ENCODE results near the gene DBNDD2.

The DBNDD2 gene, protein sequence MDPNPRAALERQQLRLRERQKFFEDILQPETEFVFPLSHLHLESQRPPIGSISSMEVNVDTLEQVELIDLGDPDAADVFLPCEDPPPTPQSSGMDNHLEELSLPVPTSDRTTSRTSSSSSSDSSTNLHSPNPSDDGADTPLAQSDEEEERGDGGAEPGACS

GRCh38 chr20:45407783-45408645 is at the start of gene DBNDD2:
TSS of gene DBNDD2 (plus strand) at chr20:45408289. CDS start at chr20:45408468, 179 bp downstream.
- H3K4me3 ChIP-seq (ENCODE audit: low read depth, low read length) = peak within 1 kb of the TSS; percentile 72
- H3K27me3 ChIP-seq (ENCODE audit: control insufficient read depth, insufficient read depth, low read length) = peaks cover 33% of the 10 kb centered on the region
- H3K27ac ChIP-seq (ENCODE audit: low read depth, low read length) = peak within 1 kb of the TSS; percentile 16
- H3K9ac ChIP-seq (ENCODE audit: low read depth, low read length) = peak within 1 kb of the TSS; percentile 76; the same call in 1 of the 2 replicates
- H3K4me1 ChIP-seq (ENCODE audit: control insufficient read depth, insufficient read depth, low read length) = peaks cover 10% of the 10 kb centered on the region
- H3K36me3 ChIP-seq (ENCODE audit: control insufficient read depth, insufficient read depth, low read length) = peaks cover 28% of the 10 kb centered on the region
- no peaks in the 10 kb centered on the region for H3K9me3 ChIP-seq (ENCODE audit: control insufficient read depth, insufficient read depth, low read length)

- no peaks in the 10 kb centered on the region for H3K27me3 ChIP-seq (ENCODE audit: control insufficient read depth, insufficient read depth, low read length)
- no peak overlapping the region for H3K9ac ChIP-seq (ENCODE audit: low read depth, low read length)
- H3K9me3 ChIP-seq (ENCODE audit: control insufficient read depth, insufficient read depth, low read length) = no peaks in the 10 kb centered on the region
- H3K27ac ChIP-seq (ENCODE audit: low read depth, low read length) = no peak overlapping the region
- no peak overlapping the region for H3K4me3 ChIP-seq (ENCODE audit: low read depth, low read length)
- H3K4me1 ChIP-seq (ENCODE audit: control insufficient read depth, insufficient read depth, low read length) = peaks cover 14% of the 10 kb centered on the region
- no peaks in the 10 kb centered on the region for H3K36me3 ChIP-seq (ENCODE audit: control insufficient read depth, insufficient read depth, low read length)
These were observed 49.1 kb upstream of the DBNDD2 start for GRCh38 chr20:45359069-45359405.

DNA sequence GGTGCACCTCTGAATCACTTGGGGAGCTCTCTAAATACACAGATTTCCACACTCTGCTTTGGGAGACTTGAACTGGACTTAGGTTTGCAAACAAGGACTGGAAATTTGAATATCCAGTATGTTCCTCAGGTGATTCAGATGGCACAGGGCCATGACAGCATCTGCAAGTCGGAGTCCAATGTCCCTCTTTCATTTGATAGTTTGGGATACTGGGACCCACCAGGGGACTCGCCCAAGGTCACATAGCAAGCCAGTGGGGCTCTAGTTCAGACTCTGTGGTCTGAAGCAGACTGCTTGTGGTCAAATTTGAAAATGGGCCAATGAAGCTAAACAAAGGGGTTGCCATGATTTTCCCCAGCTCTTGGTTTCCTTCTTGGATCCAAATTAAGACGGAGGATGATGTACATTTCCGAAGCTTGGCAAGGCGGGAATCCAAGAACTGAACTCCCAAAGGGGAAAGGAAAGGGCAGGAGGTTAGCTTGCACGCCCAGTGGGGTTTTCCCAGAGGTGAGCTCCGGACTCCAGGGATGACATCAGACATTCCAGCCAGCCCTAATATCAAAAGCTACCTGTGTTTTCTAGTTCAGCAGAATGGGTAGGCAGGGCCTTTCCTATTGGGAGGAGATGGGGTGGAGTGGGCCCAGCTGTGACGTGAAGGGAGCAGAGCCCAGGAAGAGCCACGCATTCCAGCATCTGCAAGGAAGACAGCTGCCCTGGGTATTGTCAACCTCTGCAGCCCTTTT is 48.5 kb upstream of the DBNDD2 start:
- Histone ChIP-seq H3K27ac (ENCODE audit: low read depth, low read length) (no peak overlapping the region), H3K36me3 (ENCODE audit: control insufficient read depth, insufficient read depth, low read length) (no peaks in the 10 kb centered on the region), H3K27me3 (ENCODE audit: control insufficient read depth, insufficient read depth, low read length) (no peaks in the 10 kb centered on the region), H3K4me1 (ENCODE audit: control insufficient read depth, insufficient read depth, low read length) (peaks cover 13% of the 10 kb centered on the region), H3K4me3 (ENCODE audit: low read depth, low read length) (no peak overlapping the region), H3K9ac (ENCODE audit: low read depth, low read length) (no peak overlapping the region), H3K9me3 (ENCODE audit: control insufficient read depth, insufficient read depth, low read length) (no peaks in the 10 kb centered on the region)

DNA sequence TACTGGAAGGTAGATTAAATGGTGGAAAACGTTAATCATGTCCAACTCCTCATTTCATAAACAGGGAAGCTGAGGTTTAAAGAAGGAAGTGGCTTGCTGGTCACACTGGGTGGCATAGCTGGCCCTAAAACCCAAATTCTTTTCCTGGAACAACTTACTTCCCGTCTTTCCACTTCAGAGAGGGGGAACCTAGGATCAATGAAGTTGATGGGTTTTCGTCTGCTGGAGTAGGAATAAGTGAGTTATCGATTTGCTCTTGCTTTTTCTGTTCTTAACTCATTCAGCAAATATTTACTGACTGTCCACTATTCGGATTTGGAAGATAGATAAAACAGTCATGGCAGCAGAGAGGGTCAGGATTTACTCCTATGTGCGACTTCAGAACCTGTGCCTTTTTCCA is 46.3 kb upstream of the DBNDD2 start:
- Histone ChIP-seq H3K4me1 (ENCODE audit: control insufficient read depth, insufficient read depth, low read length) (peaks cover 13% of the 10 kb centered on the region), H3K4me3 (ENCODE audit: low read depth, low read length) (no peak overlapping the region)

GRCh38 chr20:45362804-45363610 is 45.1 kb upstream of the DBNDD2 start, which contains the start of gene SYS1:
TSS of gene SYS1 (plus strand) at chr20:45363156. CDS start at chr20:45363532, 376 bp downstream.
- H3K9me3 ChIP-seq (ENCODE audit: control insufficient read depth, insufficient read depth, low read length) = no peaks in the 10 kb centered on the region
- peaks cover 10% of the 10 kb centered on the region for H3K4me1 ChIP-seq (ENCODE audit: control insufficient read depth, insufficient read depth, low read length)
- peaks cover 27% of the 10 kb centered on the region for H3K36me3 ChIP-seq (ENCODE audit: control insufficient read depth, insufficient read depth, low read length)
- H3K27me3 ChIP-seq (ENCODE audit: control insufficient read depth, insufficient read depth, low read length) = no peaks in the 10 kb centered on the region
- H3K27ac ChIP-seq (ENCODE audit: low read depth, low read length) = peak within 1 kb of the TSS; percentile 95
- peak within 1 kb of the TSS; percentile 68 for H3K9ac ChIP-seq (ENCODE audit: low read depth, low read length)
- H3K4me3 ChIP-seq (ENCODE audit: low read depth, low read length) = peak within 1 kb of the TSS; percentile 89

More for the DNA sequence above, 46.3 kb upstream of the DBNDD2 start:
- peaks cover 15% of the 10 kb centered on the region for H3K36me3 ChIP-seq (ENCODE audit: control insufficient read depth, insufficient read depth, low read length)
- no peak overlapping the region for H3K9ac ChIP-seq (ENCODE audit: low read depth, low read length)
- H3K27ac ChIP-seq (ENCODE audit: low read depth, low read length) = no peak overlapping the region
- H3K9me3 ChIP-seq (ENCODE audit: control insufficient read depth, insufficient read depth, low read length) = no peaks in the 10 kb centered on the region
- no peaks in the 10 kb centered on the region for H3K27me3 ChIP-seq (ENCODE audit: control insufficient read depth, insufficient read depth, low read length)

- H3K27ac ChIP-seq (ENCODE audit: low read depth, low read length) = peak overlapping the region; percentile 95
- H3K9me3 ChIP-seq (ENCODE audit: control insufficient read depth, insufficient read depth, low read length) = no peaks in the 10 kb centered on the region
- H3K27me3 ChIP-seq (ENCODE audit: control insufficient read depth, insufficient read depth, low read length) = no peaks in the 10 kb centered on the region
- peaks cover 31% of the 10 kb centered on the region for H3K36me3 ChIP-seq (ENCODE audit: control insufficient read depth, insufficient read depth, low read length)
- H3K4me1 ChIP-seq (ENCODE audit: control insufficient read depth, insufficient read depth, low read length) = 0 out of 2 replicates have a peak, but pooled peaks cover 2% of the 10 kb centered on the region
- H3K4me3 ChIP-seq (ENCODE audit: low read depth, low read length) = peak overlapping the region; percentile 89
- 0 out of 2 replicates have a peak overlapping the region, but pooled peaks have one; percentile 8 for H3K9ac ChIP-seq (ENCODE audit: low read depth, low read length)
These were observed 44.2 kb upstream of the DBNDD2 start for GRCh38 chr20:45363611-45364492.

- Histone ChIP-seq H3K36me3 (ENCODE audit: control insufficient read depth, insufficient read depth, low read length) (peaks cover 31% of the 10 kb centered on the region), H3K4me3 (ENCODE audit: low read depth, low read length) (no peak overlapping the region), H3K27ac (ENCODE audit: low read depth, low read length) (no peak overlapping the region), H3K9ac (ENCODE audit: low read depth, low read length) (no peak overlapping the region), H3K9me3 (ENCODE audit: control insufficient read depth, insufficient read depth, low read length) (no peaks in the 10 kb centered on the region), H3K4me1 (ENCODE audit: control insufficient read depth, insufficient read depth, low read length) (0 out of 2 replicates have a peak, but pooled peaks cover 2% of the 10 kb centered on the region), H3K27me3 (ENCODE audit: control insufficient read depth, insufficient read depth, low read length) (no peaks in the 10 kb centered on the region)
These were observed 42.6 kb upstream of the DBNDD2 start for GRCh38 chr20:45365444-45365970.

GRCh38 chr20:45366192-45366591 is 41.9 kb upstream of the DBNDD2 start:
- H3K27ac ChIP-seq (ENCODE audit: low read depth, low read length) = no peak overlapping the region
- 0 out of 2 replicates have a peak, but pooled peaks cover 2% of the 10 kb centered on the region for H3K4me1 ChIP-seq (ENCODE audit: control insufficient read depth, insufficient read depth, low read length)
- H3K27me3 ChIP-seq (ENCODE audit: control insufficient read depth, insufficient read depth, low read length) = no peaks in the 10 kb centered on the region
- H3K9ac ChIP-seq (ENCODE audit: low read depth, low read length) = no peak overlapping the region
- H3K9me3 ChIP-seq (ENCODE audit: control insufficient read depth, insufficient read depth, low read length) = no peaks in the 10 kb centered on the region
- no peak overlapping the region for H3K4me3 ChIP-seq (ENCODE audit: low read depth, low read length)
- peaks cover 31% of the 10 kb centered on the region for H3K36me3 ChIP-seq (ENCODE audit: control insufficient read depth, insufficient read depth, low read length)

DNA sequence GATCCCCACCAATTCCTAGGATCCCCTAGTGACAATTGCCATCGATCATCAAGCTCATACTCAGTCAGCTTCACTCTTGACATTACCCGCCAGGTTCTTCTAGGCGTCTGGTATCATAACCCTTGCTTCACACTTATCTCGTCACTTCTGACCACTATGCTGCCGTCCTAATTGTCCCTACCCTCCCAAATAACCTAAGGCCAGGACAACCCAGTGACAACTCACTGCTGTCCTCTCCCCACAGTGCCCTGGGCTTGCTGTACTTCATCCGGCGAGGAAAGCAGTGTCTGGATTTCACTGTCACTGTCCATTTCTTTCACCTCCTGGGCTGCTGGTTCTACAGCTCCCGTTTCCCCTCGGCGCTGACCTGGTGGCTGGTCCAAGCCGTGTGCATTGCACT is 41.5 kb upstream of the DBNDD2 start:
- Histone ChIP-seq H3K4me3 (ENCODE audit: low read depth, low read length) (no peak overlapping the region), H3K9ac (ENCODE audit: low read depth, low read length) (no peak overlapping the region), H3K4me1 (ENCODE audit: control insufficient read depth, insufficient read depth, low read length) (0 out of 2 replicates have a peak, but pooled peaks cover 2% of the 10 kb centered on the region), H3K27me3 (ENCODE audit: control insufficient read depth, insufficient read depth, low read length) (no peaks in the 10 kb centered on the region), H3K9me3 (ENCODE audit: control insufficient read depth, insufficient read depth, low read length) (no peaks in the 10 kb centered on the region), H3K36me3 (ENCODE audit: control insufficient read depth, insufficient read depth, low read length) (peaks cover 31% of the 10 kb centered on the region), H3K27ac (ENCODE audit: low read depth, low read length) (no peak overlapping the region)

Data from HUES48 (cell line).